GM12878 (cell line): ENCODE results near the gene TBC1D2B. TPM values are rescaled to one million over a fixed set of nuclear protein-coding genes. Genes with fewer than 3 reads are reported as not detected.

Source experiments
- ASH2L ChIP-seq: fragments of 300-600, 200-600 bp; sonication (generic); IDR thresholded peaks from 2 replicates; pipeline ENCODE4 v1.6.1; 2017; ENCODE audit warnings: low read depth, mild to moderate bottlenecking, borderline replicate concordance
- BRCA1 ChIP-seq: IDR thresholded peaks from 2 replicates; pipeline ENCODE4 v1.6.1; 2011; ENCODE audit warnings: low read depth, low read length, improper control_type of control experiment
- CEBPB ChIP-seq, 2 experiments: fragments of 150-350 bp in 1 of 2; IDR thresholded peaks; 2 replicates each; pipeline ENCODE4 v1.6.1; 2012 to 2014; ENCODE audit warnings: low read depth in 2 of 2, low read length in 2 of 2, borderline replicate concordance in 1 of 2, inconsistent platforms in 1 of 2
- MXI1 ChIP-seq: fragments of 150-350 bp; IDR thresholded peaks from 2 replicates; pipeline ENCODE4 v1.6.1; 2011; ENCODE audit warnings: low read depth, mild to moderate bottlenecking, inconsistent platforms, low read length, improper control_type of control experiment
- NFYB ChIP-seq: IDR thresholded peaks from 2 replicates; pipeline ENCODE4 v1.6.1; 2011; ENCODE audit warnings: low read depth, mild to moderate bottlenecking, low read length, improper control_type of control experiment, moderate library complexity; ENCODE audit not compliant: insufficient read depth
- RBBP5 ChIP-seq: fragments of 200-600 bp; sonication (generic); conservative IDR thresholded peaks from 2 replicates; pipeline ENCODE4 v1.6.1; 2016
- YY1 ChIP-seq: IDR thresholded peaks from 2 replicates; pipeline ENCODE4 v1.6.1; 2011; ENCODE audit warnings: low read depth, mild to moderate bottlenecking, low read length
- polyA plus RNA-seq, 11 experiments: library from polyadenylated mRNA; depleted of rRNA in 4 of 11; unstranded in 6 of 11; stranded (reverse) in 5 of 11; fragments of >200 nt; fragmentation: Nextera tagmentation in 4 of 11; fragmentation: Illumina TruSeq in 1 of 11; extraction: Ambion mirVana in 4 of 11; extraction: Trizol in 1 of 11; gene quantifications; 1 replicate in 1 of 11; 2 replicates in 10 of 11; pipeline versions ENCODE4 v1.2.1 to v1.2.3, GENCODE V29; 2011 to 2016; ENCODE audit warnings: inconsistent platforms in 2 of 11, missing spikeins in 2 of 11, low read depth in 1 of 11
- total RNA-seq, 4 experiments: library from RNA; depleted of rRNA in 3 of 4; stranded (reverse); fragments of >200 nt in 3 of 4; fragmentation: Illumina TruSeq in 1 of 4; extraction: Trizol in 1 of 4; gene quantifications; 2 replicates each; pipeline versions ENCODE4 v1.2.1 to v1.2.3, GENCODE V29; 2013 to 2021
- TF ChIP-seq, protein P1 (sequence below): IDR thresholded peaks from 2 replicates; pipeline ENCODE4 v1.6.1; 2011; ENCODE audit warnings: mild to moderate bottlenecking, low read depth, low read length, moderate library complexity; ENCODE audit not compliant: insufficient replicate concordance
- TF ChIP-seq, protein P2 (sequence below): IDR thresholded peaks from 2 replicates; pipeline ENCODE4 v1.6.1; 2011; ENCODE audit warnings: low read depth, low read length, improper control_type of control experiment, borderline replicate concordance
- TF ChIP-seq, protein P3 (sequence below): fragments of 450-650 bp; IDR thresholded peaks from 2 replicates; pipeline ENCODE4 v1.6.1; 2017; ENCODE audit warnings: mild to moderate bottlenecking
- TF ChIP-seq, protein P4 (sequence below), 3 experiments: IDR thresholded peaks in 2 of 3; conservative IDR thresholded peaks in 1 of 3; 2 replicates each; pipeline ENCODE4 v1.5.1; 2011; ENCODE audit warnings: low read depth in 3 of 3, low read length in 3 of 3, mild to moderate bottlenecking in 3 of 3, control low read depth in 2 of 3, moderate library complexity in 2 of 3, inconsistent platforms in 1 of 3, mixed read lengths in 1 of 3; ENCODE audit not compliant: control insufficient read depth in 2 of 3, insufficient read depth in 1 of 3; ENCODE audit errors: extremely low read depth in 1 of 3

The TBC1D2B gene
- total and polyA plus RNA-seq, 10 of the 15 experiments (the other 5 are each of a cell fraction or from before 2014, with no cell fraction given) = 1.3 to 53.4 (median 19.4) TPM

DNA sequence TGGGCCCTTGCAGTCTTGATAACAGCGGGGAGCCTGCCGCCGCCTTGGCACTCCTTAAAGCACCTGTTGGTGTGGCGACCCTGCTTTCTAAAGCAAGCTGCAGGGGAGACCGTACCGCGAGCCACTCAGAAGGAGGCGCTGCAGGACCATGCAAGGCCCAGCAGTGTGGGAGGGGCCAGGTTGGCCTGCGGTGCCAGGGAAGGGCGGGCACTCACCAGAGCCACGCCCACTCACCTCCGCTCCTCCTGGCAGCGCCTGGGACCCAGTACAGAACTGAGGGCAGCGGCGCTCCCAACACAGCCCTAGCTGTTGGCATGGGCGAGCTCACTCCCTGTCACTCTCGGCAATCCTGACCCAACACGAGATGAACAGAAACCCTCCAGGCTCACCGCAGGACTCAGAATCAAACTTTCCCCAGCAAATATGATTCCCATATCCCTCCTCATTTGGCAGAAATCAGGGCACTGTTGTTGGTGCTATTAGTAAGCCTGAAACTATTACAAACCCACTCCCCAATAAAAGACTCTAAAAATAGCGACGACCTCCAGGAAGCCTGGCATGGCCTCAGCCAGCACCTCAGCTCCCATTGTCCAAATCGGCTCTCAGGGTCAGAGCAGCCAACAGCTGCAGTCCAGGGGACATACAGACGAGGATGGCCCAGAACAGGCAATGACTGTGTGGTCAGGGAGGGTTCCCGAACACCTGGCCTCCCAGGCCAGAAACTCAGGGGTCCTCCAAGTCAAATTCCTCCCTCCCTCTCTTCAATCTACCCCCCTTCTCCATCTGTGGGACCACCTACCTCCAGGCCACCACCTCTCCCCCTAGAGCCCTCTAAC lies 77.2 kb downstream of the TBC1D2B start (continued):
- TF ChIP-seq, protein P1, sequence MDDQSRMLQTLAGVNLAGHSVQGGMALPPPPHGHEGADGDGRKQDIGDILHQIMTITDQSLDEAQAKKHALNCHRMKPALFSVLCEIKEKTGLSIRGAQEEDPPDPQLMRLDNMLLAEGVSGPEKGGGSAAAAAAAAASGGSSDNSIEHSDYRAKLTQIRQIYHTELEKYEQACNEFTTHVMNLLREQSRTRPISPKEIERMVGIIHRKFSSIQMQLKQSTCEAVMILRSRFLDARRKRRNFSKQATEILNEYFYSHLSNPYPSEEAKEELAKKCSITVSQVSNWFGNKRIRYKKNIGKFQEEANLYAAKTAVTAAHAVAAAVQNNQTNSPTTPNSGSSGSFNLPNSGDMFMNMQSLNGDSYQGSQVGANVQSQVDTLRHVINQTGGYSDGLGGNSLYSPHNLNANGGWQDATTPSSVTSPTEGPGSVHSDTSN = no peak
- TF ChIP-seq ASH2L (no peak), YY1 (peak; percentile 37; the same call in 1 of the 2 replicates), BRCA1 (no peak), CEBPB (IDR thresholded peaks at IDR 0.05; ENCODE audit: borderline replicate concordance in 1 of 2, low read depth in 2 of 2, low read length in 2 of 2) (no peak), RBBP5 (no peak), NFYB (no peak), MXI1 (no peak)
- TF ChIP-seq, protein P2, sequence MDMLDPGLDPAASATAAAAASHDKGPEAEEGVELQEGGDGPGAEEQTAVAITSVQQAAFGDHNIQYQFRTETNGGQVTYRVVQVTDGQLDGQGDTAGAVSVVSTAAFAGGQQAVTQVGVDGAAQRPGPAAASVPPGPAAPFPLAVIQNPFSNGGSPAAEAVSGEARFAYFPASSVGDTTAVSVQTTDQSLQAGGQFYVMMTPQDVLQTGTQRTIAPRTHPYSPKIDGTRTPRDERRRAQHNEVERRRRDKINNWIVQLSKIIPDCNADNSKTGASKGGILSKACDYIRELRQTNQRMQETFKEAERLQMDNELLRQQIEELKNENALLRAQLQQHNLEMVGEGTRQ = no peak
- TF ChIP-seq, protein P3, sequence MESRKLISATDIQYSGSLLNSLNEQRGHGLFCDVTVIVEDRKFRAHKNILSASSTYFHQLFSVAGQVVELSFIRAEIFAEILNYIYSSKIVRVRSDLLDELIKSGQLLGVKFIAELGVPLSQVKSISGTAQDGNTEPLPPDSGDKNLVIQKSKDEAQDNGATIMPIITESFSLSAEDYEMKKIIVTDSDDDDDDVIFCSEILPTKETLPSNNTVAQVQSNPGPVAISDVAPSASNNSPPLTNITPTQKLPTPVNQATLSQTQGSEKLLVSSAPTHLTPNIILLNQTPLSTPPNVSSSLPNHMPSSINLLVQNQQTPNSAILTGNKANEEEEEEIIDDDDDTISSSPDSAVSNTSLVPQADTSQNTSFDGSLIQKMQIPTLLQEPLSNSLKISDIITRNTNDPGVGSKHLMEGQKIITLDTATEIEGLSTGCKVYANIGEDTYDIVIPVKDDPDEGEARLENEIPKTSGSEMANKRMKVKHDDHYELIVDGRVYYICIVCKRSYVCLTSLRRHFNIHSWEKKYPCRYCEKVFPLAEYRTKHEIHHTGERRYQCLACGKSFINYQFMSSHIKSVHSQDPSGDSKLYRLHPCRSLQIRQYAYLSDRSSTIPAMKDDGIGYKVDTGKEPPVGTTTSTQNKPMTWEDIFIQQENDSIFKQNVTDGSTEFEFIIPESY = peak; percentile 88; the same call in 1 of the 2 replicates
- TF ChIP-seq, protein P4, sequence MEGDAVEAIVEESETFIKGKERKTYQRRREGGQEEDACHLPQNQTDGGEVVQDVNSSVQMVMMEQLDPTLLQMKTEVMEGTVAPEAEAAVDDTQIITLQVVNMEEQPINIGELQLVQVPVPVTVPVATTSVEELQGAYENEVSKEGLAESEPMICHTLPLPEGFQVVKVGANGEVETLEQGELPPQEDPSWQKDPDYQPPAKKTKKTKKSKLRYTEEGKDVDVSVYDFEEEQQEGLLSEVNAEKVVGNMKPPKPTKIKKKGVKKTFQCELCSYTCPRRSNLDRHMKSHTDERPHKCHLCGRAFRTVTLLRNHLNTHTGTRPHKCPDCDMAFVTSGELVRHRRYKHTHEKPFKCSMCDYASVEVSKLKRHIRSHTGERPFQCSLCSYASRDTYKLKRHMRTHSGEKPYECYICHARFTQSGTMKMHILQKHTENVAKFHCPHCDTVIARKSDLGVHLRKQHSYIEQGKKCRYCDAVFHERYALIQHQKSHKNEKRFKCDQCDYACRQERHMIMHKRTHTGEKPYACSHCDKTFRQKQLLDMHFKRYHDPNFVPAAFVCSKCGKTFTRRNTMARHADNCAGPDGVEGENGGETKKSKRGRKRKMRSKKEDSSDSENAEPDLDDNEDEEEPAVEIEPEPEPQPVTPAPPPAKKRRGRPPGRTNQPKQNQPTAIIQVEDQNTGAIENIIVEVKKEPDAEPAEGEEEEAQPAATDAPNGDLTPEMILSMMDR (IDR thresholded peaks at IDR 0.05 in 2 of 3, conservative IDR thresholded peaks at IDR 0.05 in 1 of 3; ENCODE audit: control insufficient read depth in 2 of 3, extremely low read depth in 1 of 3, insufficient read depth in 1 of 3, low read depth in 3 of 3, low read length in 3 of 3) = peak; percentile 62 to 82 (median 72)
